Measurements from ENCODE around the gene EYA2. TPM values are rescaled to one million over a fixed set of nuclear protein-coding genes. Genes with fewer than 3 reads are reported as not detected.

The EYA2 gene
- total RNA-seq, 1 experiment from 2014 or later: not detected

- TF ChIP-seq CTCF (conservative IDR thresholded peaks at IDR 0.05; ENCODE audit: low read depth, low read length): no peak
- no peak for TF ChIP-seq EZH2 (IDR thresholded peaks at IDR 0.05; ENCODE audit: borderline replicate concordance, low read depth, low read length, poor library complexity, severe bottlenecking)
- Histone ChIP-seq H3K4me3 (ENCODE audit: low read depth, low read length, poor library complexity, severe bottlenecking) (no peak overlapping the region), H3K9me3 (ENCODE audit: low read depth, low read length, poor library complexity, severe bottlenecking) (no peaks in the 10 kb centered on the region), H3K27me3 (replicated peaks; ENCODE audit: insufficient read depth, low read depth, low read length, poor library complexity) (no peaks in the 10 kb centered on the region), H3K27ac (ENCODE audit: low read depth, low read length, poor library complexity, severe bottlenecking) (no peak overlapping the region), H3K36me3 (ENCODE audit: insufficient read depth, low read length, poor library complexity, severe bottlenecking) (peaks cover 38% of the 10 kb centered on the region), H3K4me1 (ENCODE audit: insufficient read depth, low read length, poor library complexity, severe bottlenecking) (no peaks in the 10 kb centered on the region)
- no peak for DNase-seq (ENCODE audit: low spot score)
- ChIA-PET POLR2A (ENCODE audit: low non-redundant PET) (no interaction called here), CTCF (no interaction called here)
- no TSS peak for BruUV-seq (replicated peaks)
- intact Hi-C loops (cut with micrococcal nuclease; ENCODE audit: unreplicated experiment): no loop called here
These were observed 332.9 kb downstream of the EYA2 start for GRCh38 chr20:47227576-47227975.

- Histone ChIP-seq H3K27me3 (replicated peaks; ENCODE audit: insufficient read depth, low read depth, low read length, poor library complexity) (no peaks in the 10 kb centered on the region), H3K36me3 (ENCODE audit: insufficient read depth, low read length, poor library complexity, severe bottlenecking) (peaks cover 38% of the 10 kb centered on the region), H3K4me1 (ENCODE audit: insufficient read depth, low read length, poor library complexity, severe bottlenecking) (no peaks in the 10 kb centered on the region), H3K27ac (ENCODE audit: low read depth, low read length, poor library complexity, severe bottlenecking) (no peak overlapping the region), H3K4me3 (ENCODE audit: low read depth, low read length, poor library complexity, severe bottlenecking) (no peak overlapping the region), H3K9me3 (ENCODE audit: low read depth, low read length, poor library complexity, severe bottlenecking) (no peaks in the 10 kb centered on the region)
- ChIA-PET POLR2A (ENCODE audit: low non-redundant PET) (no interaction called here), CTCF (interaction anchor here (0.7 kb wide), 1 partner anchor 396 kb away, joined by 5 read pairs; no protein-coding TSS in a partner anchor)
- TF ChIP-seq CTCF (conservative IDR thresholded peaks at IDR 0.05; ENCODE audit: low read depth, low read length) (no peak), EZH2 (IDR thresholded peaks at IDR 0.05; ENCODE audit: borderline replicate concordance, low read depth, low read length, poor library complexity, severe bottlenecking) (no peak)
- intact Hi-C loops (cut with micrococcal nuclease; ENCODE audit: unreplicated experiment): no loop called here
- no peak for DNase-seq (ENCODE audit: low spot score)
- no TSS peak for BruUV-seq (replicated peaks)
These were observed 334.0 kb downstream of the EYA2 start for GRCh38 chr20:47228654-47229053.

- no TSS peak for BruUV-seq (replicated peaks)
- H3K27ac ChIP-seq (ENCODE audit: low read depth, low read length, poor library complexity, severe bottlenecking): no peak overlapping the region
- peaks cover 32% of the 10 kb centered on the region for H3K36me3 ChIP-seq (ENCODE audit: insufficient read depth, low read length, poor library complexity, severe bottlenecking)
- ChIA-PET POLR2A (ENCODE audit: low non-redundant PET) (no interaction called here), CTCF (no interaction called here)
- H3K4me3 ChIP-seq (ENCODE audit: low read depth, low read length, poor library complexity, severe bottlenecking): no peak overlapping the region
- no peaks in the 10 kb centered on the region for H3K9me3 ChIP-seq (ENCODE audit: low read depth, low read length, poor library complexity, severe bottlenecking)
- TF ChIP-seq EZH2 (IDR thresholded peaks at IDR 0.05; ENCODE audit: borderline replicate concordance, low read depth, low read length, poor library complexity, severe bottlenecking) (no peak), CTCF (conservative IDR thresholded peaks at IDR 0.05; ENCODE audit: low read depth, low read length) (no peak)
- no peaks in the 10 kb centered on the region for H3K4me1 ChIP-seq (ENCODE audit: insufficient read depth, low read length, poor library complexity, severe bottlenecking)
- H3K27me3 ChIP-seq (replicated peaks; ENCODE audit: insufficient read depth, low read depth, low read length, poor library complexity): no peaks in the 10 kb centered on the region
- intact Hi-C loops (cut with micrococcal nuclease; ENCODE audit: unreplicated experiment): no loop called here
- DNase-seq (ENCODE audit: low spot score): no peak
These were observed 336.2 kb downstream of the EYA2 start for GRCh38 chr20:47230811-47231256.

Data from A673 (cell line).